Cerebellar cortex (tissue), 1 donor: ENCODE measurements around the gene PXDN.
"Not testable (repeated sequence)": the region's sequence is repeated elsewhere in the genome, so short reads cannot be mapped to it uniquely, and the experiment has no call there.

Experiments used
- DNase-seq: peaks from one replicate; pipeline ENCODE4 v3.0.0-alpha.2; 2015; ENCODE audit warnings: low spot score

Gene PXDN

GRCh38 chr2:1701556-1702185 is 42.6 kb downstream of the PXDN start:
- no peak for DNase-seq

GRCh38 chr2:1701020-1701419 is 43.3 kb downstream of the PXDN start:
- no peak for DNase-seq

DNA sequence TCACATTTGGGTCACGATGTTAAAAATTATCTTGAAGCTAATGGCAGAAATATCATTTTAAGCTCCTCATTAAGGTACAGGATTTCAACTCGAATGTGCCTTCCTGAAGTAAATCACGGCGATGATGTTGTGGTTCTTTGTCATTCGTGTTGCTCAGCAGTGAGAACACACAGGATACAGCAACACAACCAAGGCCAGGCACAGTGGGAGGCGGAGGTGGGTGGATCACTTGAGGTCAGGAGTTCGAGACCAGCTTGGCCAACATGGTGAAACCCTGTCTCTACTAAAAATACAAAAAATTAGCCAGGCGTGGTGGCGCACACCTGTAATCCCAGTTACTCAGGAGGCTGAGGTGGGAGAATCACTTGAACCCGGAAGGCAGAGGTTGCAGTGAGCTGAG is 43.9 kb downstream of the PXDN start:
- DNase-seq: not testable (repeated sequence)

GRCh38 chr2:1698188-1698945 is 45.9 kb downstream of the PXDN start:
- peak; percentile 5 for DNase-seq

DNA sequence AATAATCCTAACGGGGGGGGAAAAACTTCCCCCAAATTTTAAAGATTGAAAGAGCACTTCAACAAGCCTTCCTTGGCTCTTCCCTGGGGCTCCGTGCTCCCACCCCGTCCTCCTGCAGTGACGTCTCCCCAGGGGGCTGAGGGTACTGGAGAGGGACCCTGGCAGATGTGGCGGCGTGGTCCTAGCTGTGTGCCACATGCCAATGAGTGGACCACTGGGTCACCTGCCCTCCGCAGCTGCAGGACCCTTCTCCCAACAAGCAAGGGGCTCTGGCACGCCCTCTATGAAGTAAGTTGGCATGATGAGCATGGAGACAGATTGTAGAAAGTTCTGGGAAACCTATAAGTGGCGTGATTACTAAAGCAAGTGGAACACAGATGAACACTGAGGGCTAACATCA is 46.7 kb downstream of the PXDN start:
- no peak for DNase-seq

- no peak for DNase-seq
These were observed 47.8 kb downstream of the PXDN start for GRCh38 chr2:1696472-1696871.

DNA sequence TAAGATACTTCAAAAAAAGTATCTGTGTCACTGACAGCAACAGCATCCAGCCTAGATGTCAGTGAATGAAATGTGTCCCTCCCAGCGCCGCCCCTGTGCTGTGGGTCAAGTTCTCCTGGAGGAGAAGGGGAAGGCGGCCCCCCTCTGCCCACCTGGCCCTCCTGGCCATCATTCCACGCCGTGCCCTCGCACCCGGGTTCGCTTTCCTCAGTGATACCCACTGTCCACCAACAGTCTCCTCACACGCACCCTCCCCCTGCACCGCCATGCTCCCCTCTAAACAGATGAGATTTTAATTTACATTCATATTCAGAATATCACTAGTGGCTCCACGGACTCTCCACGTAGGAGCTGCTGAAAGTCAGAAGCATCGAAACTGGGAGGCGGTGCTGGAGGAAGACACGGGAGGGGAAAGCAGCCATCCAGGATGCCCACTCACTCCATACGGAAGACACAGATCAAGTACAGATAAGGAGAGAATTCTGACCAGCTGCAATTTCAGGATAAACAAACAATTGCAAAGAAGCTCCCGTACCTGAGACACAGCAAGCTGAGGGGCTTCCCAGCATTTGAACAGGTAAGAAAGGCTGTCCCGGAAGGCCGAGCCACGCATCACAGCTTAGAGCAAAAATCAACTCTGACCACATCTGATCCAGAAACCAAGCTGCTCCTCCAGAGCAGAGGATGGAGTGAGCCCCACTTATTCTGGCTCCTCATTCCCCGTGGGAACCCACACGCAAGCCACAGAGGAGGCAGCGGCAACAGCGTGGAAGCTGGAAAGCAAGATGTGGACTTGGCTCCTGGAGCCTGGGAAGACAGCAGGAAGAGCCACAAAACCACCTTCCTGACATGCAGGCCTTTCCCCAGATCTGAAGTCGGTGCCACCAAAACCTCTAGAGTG is 49.7 kb downstream of the PXDN start:
- no peak for DNase-seq

DNA sequence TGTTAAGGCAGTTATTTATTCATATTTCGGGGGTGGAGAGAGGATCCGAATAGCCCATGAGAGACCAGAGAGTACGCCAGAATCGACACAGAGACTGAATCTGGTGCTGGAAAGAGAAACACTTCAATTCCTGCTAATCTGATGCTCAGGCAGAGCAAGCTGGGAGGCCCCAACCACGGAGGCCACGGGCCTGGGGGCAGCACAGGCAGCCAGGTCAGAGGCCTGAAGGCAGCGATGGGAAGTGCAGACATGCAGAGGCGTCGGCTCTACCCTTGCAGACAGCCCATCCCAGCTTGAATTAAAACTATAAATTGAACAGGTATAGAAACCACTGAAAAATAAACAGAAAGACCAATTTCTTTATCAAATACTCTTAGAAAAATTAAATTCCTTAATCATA is 50.6 kb downstream of the PXDN start:
- no peak for DNase-seq

- no peak for DNase-seq
These were observed 52.0 kb downstream of the PXDN start for GRCh38 chr2:1692342-1692741.

GRCh38 chr2:1691366-1691765 is 52.9 kb downstream of the PXDN start:
- DNase-seq: no peak

- DNase-seq: no peak
These were observed 54.1 kb downstream of the PXDN start for GRCh38 chr2:1690056-1690775.

- no peak for DNase-seq
These were observed 55.5 kb downstream of the PXDN start for GRCh38 chr2:1688859-1689258.

GRCh38 chr2:1688161-1688560 is 56.2 kb downstream of the PXDN start:
- DNase-seq: no peak

DNA sequence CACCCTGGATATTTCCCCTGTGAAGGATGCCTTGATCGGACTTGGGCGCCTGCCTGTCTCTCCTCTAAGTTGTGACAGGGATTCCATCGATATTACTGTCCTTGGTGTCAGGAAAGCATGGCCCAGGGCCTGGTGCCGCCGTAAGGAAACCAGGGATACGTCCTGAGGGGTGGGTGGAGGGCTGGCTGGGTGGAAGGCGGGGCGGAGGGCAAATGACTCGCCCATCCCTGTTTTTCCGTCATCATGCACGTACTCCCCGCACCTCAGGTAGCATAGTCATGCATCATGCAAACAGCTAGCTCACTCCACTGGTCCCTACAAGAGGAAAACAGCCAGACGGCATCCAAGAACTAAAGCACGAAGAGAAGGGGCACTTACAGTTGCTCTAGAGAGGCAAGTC is 57.1 kb downstream of the PXDN start:
- DNase-seq: no peak

DNA sequence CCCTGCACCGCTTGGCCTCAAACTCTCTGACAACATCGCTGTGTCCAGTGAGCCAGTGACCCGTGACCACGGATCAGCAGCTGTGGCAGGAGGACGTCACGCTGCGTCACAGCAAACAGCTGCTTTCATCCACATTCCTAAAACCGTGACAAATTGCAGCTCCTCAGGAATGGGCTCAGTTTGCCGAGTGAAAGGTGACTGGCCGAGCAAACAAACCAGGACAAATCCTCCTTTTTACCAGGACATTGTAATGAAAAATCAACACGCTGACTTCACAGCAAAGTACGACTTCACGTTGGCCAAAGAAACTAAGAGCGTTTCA is 57.6 kb downstream of the PXDN start:
- DNase-seq: no peak

GRCh38 chr2:1685957-1686783 is 58.1 kb downstream of the PXDN start:
- DNase-seq: no peak

DNA sequence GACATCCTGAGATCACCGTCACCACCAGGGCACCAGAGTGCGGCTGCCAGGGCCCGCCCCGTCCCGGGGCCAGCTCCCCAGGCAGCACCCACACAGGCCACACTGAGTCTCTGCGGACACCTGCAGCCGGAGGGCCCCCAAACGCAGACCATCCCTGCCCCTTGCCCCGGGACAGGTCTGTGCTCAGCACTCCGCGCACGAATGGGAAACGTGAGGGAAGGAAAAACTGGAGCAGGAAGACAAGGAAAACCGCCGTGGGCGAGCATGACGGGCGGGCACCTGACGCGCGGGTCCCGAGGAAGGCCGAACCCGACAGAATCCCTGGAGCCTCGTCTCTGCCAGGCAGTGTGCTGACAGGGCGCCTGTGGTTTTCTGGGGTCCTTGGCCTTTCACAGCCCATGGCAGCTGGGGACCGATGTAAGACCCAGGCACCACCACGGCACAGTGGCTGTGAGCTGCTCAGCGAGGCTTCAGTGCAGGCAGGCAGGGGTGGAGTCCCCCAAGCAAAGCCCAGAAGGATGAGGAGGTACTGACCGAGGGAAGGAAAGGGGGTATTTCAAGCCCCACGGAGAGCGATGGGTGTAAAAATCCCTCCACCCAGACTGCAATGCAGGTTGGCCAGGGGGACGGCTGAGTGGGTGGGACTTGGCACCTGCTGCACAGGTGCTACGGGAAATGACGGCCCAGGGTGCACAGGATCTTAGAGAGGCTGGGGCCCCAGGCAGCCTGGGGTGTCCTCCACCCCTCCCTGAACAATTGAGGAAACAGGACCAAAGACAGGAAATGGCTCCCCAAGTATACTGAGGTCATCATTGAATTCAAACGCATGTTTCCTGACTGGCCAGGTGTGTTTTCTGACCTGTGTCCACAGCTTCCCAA is 59.0 kb downstream of the PXDN start:
- DNase-seq: no peak

DNA sequence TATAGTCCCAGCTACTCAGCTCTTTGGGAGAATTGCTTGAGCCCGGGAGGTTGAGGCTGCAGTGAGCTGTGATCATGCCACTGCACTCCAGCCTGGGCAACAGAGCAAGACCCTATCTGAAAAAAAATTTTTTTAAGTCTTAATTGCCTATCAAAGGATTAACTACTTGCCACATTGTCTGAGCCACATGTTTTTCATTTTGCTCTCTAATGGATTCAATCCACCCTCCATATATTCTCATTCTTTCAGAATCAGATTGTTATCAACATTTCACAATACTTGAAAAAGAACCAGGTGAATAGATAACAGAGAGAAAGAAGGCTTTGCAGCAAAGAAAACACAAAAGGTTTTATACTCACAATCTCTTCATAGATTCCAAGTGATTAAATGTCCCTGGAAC is 61.0 kb downstream of the PXDN start:
- no peak for DNase-seq

DNA sequence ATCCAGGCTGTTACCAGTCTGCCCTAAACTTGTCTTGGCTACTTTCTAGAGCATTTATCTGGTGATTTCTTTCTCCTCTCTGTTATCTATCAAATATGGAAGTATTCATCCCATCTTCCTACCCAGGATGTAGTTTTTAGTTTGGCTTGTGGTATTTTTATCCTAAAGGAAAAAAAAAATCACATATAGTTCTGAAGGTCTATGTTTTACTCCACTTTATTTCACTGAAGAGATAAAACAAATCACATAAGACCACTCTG is 62.2 kb downstream of the PXDN start:
- DNase-seq: no peak

DNA sequence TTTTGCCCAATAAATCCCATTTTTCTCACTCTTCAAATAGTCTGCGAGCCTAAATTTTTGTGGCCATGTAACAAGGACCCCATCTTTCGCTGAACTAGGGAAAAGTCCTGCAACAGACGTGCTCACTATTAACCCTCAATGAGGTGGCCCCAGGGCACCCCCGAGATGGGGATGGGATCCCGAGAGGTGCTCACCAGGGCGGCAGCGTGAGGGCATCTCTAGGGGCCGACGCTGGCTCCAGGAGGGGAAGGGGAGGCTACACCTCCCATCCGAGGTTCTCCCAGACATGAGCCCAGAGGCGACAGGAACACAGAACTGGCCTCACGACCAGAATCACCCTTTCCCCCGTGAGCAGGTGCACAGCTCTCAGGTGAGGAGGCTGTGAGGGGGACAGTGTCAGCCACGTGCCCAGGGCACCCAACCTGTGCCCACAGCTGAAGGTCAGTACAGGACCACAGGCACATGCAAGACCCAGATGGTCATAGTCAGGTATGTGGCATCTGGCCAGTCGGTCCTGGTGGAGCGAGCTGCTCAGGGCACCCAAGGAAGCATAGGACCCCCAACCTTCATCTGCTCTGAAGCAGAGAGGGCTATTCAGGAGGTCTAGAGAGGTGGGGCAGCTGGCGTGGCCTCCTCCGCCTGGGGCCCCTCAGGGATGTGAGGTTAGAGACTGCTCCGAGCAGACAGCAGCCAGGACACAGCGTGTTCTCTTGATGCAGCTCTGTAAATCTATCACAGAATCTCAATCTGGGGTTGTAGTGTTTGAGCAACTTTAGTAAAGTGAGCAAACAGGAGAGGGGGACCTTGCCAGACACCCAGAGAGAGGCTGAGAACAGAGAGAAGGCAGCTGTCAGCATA is 62.8 kb downstream of the PXDN start:
- no peak for DNase-seq
